Measurements from ENCODE around the gene CCDC9.
"Not testable (repeated sequence)": the region's sequence is repeated elsewhere in the genome, so short reads cannot be mapped to it uniquely, and the experiment has no call there.

Gene CCDC9

DNA sequence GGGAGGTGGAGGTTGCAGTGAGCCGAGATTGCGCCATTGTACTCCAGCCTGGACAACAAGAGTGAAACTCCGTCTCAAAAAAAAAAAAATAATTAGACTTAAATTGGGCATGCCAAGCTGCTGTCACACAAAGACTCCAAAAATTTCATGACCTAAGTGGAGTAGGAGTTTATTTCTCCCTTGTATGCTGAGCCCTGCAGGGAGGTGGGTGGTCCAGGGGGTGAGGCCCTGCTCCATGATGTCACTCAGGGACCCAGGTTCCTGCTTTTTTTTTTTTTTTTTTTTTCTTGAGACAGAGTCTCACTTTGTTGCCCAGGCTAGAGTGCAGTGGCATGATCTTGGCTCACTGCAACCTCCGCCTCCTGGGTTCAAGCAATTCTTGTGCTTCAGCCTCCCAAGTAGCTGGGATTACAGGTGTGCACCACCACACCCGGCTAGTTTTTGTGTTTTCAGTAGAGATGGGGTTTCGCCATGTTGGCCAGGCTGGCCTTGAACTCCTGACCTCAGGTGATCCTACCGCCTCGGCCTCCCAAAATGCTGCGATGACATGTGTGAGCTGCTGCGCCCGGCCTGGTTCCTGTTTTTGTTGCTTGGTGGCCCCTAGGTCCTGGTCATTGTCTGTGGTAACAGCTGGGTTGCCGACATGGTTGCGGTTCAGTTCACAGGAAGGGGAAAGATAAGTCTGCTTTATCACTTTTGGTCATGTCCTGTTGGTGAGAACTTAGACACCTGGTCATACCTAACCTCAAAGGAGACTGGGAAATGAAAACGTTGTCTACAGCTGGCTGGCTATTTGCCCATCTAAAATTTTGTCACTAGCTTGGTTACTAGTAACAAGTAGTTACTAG, 5.8 kb downstream of the CCDC9 start:
- not testable (repeated sequence) for DNase-seq (ENCODE audit: low spot score); FAIRE-seq

- DNase-seq (ENCODE audit: low spot score) (no peak), FAIRE-seq (no peak)
Measured at GRCh38 chr19:47264629-47265028, 8.3 kb downstream of the CCDC9 start.

DNA sequence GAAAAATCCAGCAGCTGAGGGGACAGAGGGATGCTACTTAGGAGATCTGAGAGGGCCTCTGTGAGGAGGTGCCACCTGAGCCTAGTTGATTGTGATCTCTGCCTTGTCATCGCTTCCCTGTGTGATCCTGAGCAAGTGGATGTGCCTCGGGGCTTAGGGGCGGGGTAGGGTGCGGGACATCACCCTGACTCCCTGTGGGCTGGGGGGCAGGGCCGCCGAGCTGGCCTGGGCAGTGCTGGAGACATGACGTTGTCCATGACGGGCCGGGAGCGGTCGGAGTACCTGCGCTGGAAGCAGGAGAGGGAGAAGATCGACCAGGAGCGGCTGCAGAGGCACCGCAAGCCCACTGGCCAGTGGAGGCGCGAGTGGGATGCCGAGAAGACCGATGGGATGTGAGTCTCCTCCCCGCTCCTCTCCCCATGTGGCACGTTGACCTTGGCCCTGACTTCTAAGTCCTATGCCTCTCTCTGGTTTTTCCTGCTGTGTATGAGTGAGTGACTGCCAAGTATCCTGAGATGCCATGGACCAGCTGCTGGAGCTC, 10.1 kb downstream of the CCDC9 start:
- DNase-seq (ENCODE audit: low spot score) = no peak
- no peak for FAIRE-seq

DNA sequence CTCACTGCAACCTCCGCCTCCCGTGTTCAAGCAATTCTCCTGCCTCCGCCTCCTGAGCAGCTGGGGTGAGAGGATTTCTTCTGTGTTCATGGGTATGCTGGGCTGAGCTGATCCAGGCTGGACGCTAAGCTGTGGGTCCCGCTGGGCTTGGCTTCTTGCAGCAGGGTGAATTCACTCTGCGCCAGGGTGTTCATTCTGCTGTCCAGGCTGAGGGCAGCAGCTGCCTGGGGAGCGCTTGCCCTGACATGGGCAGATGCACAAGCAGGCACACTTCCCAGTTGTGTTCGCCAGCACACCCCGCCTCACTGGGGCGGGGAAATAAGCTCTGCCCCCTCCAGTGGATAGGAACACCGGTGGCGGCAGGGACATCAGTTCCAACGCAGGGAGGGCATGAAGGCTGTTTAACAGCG, 11.0 kb downstream of the CCDC9 start:
- DNase-seq (ENCODE audit: low spot score) = no peak

GRCh38 chr19:47268028-47268427, 11.7 kb downstream of the CCDC9 start:
- FAIRE-seq = no peak
- DNase-seq (ENCODE audit: low spot score) = no peak

More for the DNA sequence above, 11.0 kb downstream of the CCDC9 start:
- FAIRE-seq = no peak

GRCh38 chr19:47269596-47269995, 13.3 kb downstream of the CCDC9 start:
- FAIRE-seq = no peak
- DNase-seq (ENCODE audit: low spot score) = no peak

DNA sequence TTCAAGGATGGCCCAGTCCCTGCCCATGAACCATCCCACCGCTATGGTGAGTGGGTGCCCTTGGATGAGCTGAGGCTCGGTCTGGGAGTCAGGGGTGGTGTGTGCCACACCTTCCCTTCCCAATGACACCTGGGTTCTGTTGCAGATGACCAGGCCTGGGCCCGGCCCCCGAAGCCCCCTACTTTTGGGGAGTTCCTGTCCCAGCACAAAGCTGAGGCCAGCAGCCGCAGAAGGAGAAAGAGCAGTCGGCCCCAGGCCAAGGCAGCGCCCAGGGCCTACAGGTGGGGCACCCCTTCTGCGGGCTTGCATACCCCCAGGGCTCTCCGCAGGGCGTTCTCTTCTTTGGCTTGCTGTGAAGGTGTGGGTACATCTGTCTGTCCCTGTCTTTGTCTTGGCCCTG, 14.1 kb downstream of the CCDC9 start:
- FAIRE-seq = no peak
- no peak for DNase-seq (ENCODE audit: low spot score)

DNA sequence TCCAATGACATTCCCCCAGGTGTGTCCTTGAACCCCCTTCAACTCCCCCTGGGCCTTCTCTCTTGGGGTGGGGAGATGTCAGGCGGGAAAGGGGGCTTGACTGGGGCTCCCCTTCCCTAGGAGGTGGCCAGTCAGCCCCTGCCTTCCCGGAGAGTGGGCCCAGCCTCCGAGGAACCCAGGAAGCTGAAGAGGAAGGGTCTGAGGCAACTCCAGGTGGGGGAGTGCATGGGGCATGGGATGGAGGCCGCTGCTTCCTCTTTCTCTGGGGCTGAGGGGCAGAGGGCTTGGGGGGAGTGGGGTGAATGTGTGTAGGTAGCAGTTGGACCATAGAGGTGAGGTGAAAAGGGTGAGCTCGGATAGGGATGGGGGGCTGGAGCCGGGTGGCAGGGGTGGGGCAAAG, 15.6 kb downstream of the CCDC9 start:
- no peak for FAIRE-seq
- DNase-seq (ENCODE audit: low spot score) = no peak

- DNase-seq (ENCODE audit: low spot score) (no peak), FAIRE-seq (no peak)
Measured at GRCh38 chr19:47272448-47273312, 16.4 kb downstream of the CCDC9 start.

- FAIRE-seq (no peak), DNase-seq (ENCODE audit: low spot score) (peak; percentile 78)
Measured at GRCh38 chr19:47273313-47274070, 17.2 kb downstream of the CCDC9 start.

- peak; percentile 4 for FAIRE-seq
- DNase-seq (ENCODE audit: low spot score) = peak; percentile 84
Measured at GRCh38 chr19:47274071-47274890, 18.0 kb downstream of the CCDC9 start, which contains the start of gene INAFM1. Gene INAFM1, plus strand, starts transcription at chr19:47274885. Its CDS starts 35 bp downstream, at chr19:47274920.

DNA sequence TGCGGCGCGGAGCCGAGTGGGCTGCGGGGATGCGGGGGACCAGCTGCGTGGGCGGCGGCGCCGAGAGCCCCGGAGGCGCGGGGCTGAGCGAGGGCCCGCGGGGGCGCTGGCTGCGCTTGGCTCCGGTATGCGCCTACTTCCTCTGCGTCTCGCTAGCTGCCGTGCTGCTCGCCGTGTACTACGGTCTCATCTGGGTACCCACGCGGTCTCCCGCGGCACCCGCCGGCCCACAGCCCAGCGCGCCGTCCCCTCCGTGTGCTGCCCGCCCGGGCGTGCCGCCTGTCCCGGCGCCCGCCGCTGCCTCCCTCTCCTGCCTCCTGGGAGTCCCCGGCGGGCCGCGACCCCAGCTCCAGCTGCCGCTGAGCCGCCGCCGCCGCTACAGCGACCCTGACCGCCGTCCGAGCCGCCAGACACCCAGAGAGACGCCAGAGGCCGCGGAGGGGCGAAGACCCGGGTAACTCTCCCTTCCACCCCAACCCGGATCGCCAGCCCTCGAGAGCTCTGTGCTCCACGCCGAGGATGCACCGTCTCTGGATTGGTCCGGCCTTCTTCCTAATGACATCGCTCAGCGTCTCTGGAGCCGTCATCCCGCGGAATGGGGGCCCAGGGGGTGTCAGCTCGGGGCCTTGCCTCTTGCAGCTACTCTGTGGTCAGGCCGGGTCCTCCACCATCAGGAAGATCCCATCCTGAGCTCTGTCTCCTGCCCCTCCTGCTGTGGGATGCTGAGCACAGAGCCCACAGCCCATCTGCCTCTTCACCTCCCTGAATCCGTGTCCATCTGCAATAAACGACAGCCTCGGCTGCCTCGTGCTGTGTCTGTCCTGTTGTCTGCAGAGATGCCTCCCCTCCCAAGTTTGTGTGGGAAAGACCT, 18.8 kb downstream of the CCDC9 start:
- DNase-seq (ENCODE audit: low spot score) (no peak), FAIRE-seq (no peak)

GRCh38 chr19:47275791-47276461, 19.6 kb downstream of the CCDC9 start:
- FAIRE-seq = no peak
- DNase-seq (ENCODE audit: low spot score) = no peak

DNA sequence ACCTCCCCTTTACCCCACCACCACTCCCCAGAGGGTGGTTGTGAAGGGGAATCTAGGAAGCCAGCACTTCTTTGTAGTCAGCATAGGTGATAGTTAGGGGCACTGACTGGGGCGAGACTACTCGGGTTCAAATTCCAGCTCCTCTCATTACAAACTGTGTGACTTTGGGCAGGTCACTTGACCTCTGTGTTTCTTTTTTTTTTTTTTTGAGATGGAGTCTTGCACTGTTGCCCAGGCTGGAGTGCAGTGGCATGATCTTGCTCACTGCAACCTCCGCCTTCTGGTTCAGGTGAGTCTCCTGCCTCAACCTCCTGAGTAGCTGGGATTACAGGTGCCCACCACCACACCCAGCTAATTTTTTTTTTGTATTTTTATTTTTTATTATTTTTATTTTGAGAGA, 20.2 kb downstream of the CCDC9 start:
- not testable (repeated sequence) for DNase-seq (ENCODE audit: low spot score); FAIRE-seq

DNA sequence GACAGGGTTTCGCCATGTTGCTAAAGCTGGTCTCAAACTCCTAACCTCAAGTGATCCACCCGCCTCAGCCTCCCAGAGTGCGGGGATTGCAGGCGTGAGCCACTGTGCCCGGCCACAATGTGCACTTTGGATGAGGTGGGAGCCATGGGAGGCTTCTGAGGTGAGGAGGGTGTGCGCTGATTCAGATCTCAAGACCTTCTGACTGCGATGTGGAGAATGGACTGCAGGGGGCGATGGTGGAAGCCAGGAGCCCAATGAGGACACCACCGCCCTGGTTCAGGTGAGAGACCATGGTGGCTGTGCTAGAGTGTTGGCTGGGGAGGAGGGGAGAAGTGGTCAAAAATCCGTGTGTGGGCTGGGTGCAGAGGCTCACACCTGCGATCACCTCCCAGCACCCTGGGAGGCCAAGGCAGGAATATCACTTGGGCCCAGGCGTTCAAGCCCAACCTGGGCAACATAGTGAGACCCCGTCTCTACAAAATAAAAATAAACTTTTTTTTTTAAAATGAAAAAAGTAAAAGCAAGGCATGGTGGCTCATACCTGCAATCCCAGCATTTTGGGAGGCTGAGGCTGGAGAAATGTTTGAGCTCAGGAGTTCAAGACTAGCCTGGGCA, 24.0 kb downstream of the CCDC9 start:
- DNase-seq (ENCODE audit: low spot score) = no peak
- no peak for FAIRE-seq

- FAIRE-seq (no peak), DNase-seq (ENCODE audit: low spot score) (no peak)
Measured at GRCh38 chr19:47283405-47284059, 27.2 kb downstream of the CCDC9 start.

GRCh38 chr19:47284324-47284899, 28.1 kb downstream of the CCDC9 start:
- FAIRE-seq = no peak
- peak; percentile 23 for DNase-seq (ENCODE audit: low spot score)

All from RCC 7860 (cell line).